ENCODE measurements around the gene DAO.

DAO gene

DNA sequence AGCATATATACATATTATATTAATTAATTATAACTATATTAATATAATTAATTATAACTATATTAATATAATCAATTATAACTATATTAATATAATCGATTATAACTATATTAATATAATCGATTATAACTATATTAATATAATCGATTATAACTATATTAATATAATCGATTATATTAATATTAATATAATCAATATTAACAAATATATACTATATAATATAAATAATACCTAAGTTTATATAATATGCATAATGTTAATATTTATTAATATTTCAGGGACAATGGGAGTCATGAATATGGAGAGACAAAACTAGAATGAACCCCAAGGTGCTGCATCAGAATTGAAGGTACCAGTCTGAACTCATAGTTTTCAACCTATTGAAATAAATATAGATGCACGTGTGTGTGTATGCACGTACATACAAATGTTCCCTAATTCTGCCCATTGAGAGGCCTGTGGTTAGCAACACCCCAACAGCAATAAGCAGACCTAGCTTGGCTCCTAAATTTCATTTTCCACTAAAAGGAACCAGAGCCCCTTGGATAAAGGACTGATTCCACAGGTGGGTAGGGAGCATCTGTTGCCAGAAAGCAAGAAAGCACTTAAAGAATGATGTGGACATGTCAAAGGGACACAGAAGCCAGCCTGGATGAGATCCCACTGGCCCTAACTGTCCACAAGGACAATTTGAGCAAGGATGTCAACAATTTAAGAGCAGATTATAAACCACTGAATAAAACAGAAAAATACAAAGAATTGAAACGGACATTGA is 43.8 kb upstream of the DAO start:
- H3K4me3 ChIP-seq (ENCODE audit: low read depth, low read length): no peak overlapping the region
- DNase-seq (ENCODE audit: low read depth): no peak
- TF ChIP-seq POLR2A (IDR thresholded peaks at IDR 0.05; ENCODE audit: extremely low read depth, insufficient read length): no peak
- TF ChIP-seq MYC (IDR thresholded peaks at IDR 0.05; ENCODE audit: low read depth, low read length): no peak
- no peak for TF ChIP-seq MAX (IDR thresholded peaks at IDR 0.05; ENCODE audit: low read depth, low read length)
- TF ChIP-seq CTCF (IDR thresholded peaks at IDR 0.05; ENCODE audit: low read depth, low read length): no peak

GRCh38 chr12:108837239-108837638 is 42.7 kb upstream of the DAO start:
- H3K4me3 ChIP-seq (ENCODE audit: low read depth, low read length): no peak overlapping the region
- TF ChIP-seq MAX (IDR thresholded peaks at IDR 0.05; ENCODE audit: low read depth, low read length): no peak
- no peak for TF ChIP-seq MYC (IDR thresholded peaks at IDR 0.05; ENCODE audit: low read depth, low read length)
- TF ChIP-seq CTCF (IDR thresholded peaks at IDR 0.05; ENCODE audit: low read depth, low read length): no peak
- TF ChIP-seq POLR2A (IDR thresholded peaks at IDR 0.05; ENCODE audit: extremely low read depth, insufficient read length): no peak
- no peak for DNase-seq (ENCODE audit: low read depth)

DNA sequence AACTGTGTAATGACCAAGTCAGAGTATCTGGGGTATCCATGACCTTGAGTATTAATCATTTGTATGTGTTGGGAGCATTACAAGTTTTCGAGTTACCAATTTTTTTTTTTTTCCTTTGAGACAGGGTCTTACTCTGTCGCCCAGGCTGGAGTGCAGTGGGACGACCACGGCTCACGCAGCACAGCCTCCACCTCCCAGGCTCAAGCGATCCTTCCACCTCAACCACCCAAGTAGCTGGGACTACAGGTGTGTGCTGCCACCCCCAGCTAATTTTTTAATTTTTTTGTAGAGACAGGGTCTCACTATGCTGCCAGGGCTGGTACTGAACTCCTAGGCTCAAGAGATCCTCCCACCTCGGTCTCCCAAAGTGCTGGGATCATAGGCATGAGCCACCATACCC is 42.2 kb upstream of the DAO start:
- no peak for TF ChIP-seq MYC (IDR thresholded peaks at IDR 0.05; ENCODE audit: low read depth, low read length)
- no peak for TF ChIP-seq MAX (IDR thresholded peaks at IDR 0.05; ENCODE audit: low read depth, low read length)
- no peak for TF ChIP-seq CTCF (IDR thresholded peaks at IDR 0.05; ENCODE audit: low read depth, low read length)
- TF ChIP-seq POLR2A (IDR thresholded peaks at IDR 0.05; ENCODE audit: extremely low read depth, insufficient read length): no peak
- DNase-seq (ENCODE audit: low read depth): no peak
- H3K4me3 ChIP-seq (ENCODE audit: low read depth, low read length): peak overlapping the region; percentile 27

DNA sequence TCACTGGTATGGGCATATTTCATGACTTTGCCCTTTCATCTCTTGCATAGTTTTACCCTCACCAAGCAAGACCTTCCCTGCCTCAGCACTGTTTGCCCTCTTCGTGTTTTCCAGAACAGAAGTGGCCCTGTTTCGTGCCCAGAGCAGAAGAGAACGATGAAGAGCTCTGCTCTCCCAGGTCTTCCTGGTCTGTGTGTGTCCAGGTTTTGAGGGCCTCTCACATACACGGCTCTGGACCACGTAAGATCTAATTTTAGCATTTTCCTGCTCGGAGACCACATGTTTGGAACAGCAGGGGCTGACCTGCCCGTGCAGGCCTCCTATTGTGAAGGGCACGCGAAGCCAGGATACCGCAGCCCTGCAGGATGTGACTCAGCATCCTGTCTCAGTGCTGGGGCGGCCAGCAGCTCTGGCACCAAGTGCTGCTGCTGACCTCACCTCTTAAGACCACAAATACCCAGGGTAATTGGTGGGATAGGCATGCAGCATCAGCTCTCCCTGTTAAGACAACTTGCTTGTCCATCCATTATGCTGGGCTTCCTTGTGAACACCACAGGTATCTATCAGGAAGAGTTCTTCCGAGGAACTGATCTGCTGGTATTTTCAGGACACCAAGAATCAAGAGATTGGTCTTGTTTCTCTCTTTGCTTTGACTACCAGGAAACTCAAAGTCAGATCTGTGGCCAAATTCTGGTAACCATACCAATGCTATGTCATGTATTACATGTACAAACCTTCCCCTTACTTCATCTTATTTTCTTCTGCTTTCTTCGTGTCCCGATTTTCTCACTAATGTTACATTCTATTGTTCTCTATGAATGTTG is 41.5 kb upstream of the DAO start:
- H3K4me3 ChIP-seq (ENCODE audit: low read depth, low read length): peak overlapping the region; percentile 27
- peak; percentile 100 for DNase-seq (ENCODE audit: low read depth)
- no peak for TF ChIP-seq CTCF (IDR thresholded peaks at IDR 0.05; ENCODE audit: low read depth, low read length)
- TF ChIP-seq MYC (IDR thresholded peaks at IDR 0.05; ENCODE audit: low read depth, low read length): peak; percentile 97
- TF ChIP-seq POLR2A (IDR thresholded peaks at IDR 0.05; ENCODE audit: extremely low read depth, insufficient read length): no peak
- peak; percentile 96 for TF ChIP-seq MAX (IDR thresholded peaks at IDR 0.05; ENCODE audit: low read depth, low read length)

DNA sequence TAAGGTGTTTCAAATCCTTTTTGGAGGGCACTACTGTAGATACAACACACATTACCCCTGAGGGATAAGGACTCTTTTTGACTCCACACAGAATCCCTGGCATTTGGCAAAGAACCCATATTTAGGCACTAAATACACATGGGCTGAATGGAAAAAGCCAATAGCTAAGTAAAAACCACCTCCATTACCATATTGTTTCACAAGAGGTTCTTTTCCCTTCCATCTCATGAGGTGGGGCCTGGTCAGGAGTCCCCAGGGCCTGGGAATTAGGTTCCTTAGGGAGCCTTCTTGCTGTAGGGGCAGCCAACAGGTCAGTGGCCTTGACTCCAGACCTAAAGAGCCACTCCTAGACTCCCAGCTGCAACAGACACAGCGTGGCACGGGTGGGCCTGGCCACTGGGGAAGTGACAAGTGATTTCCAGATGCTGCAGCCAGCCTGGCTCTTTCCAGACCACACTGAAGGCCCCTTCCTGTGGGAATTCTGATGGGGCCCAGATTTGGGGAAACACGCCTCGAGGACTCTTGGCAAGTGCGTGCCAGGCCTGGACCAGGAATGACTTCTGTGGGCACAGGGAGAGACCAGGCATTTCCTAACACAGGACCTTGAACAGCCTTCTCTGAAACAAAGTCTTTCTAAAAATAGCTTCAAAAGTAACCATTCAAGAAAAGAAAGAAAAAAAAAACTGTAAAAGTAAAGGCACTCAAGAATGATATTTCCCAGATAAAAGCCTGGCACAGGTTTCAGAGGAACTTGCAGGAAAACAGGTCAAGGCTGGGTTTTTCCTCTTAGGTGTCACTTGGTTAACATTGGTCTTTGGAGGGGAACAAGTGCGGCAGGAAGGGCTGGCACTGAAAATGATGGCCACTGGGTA is 40.6 kb upstream of the DAO start:
- no peak overlapping the region for H3K4me3 ChIP-seq (ENCODE audit: low read depth, low read length)
- TF ChIP-seq POLR2A (IDR thresholded peaks at IDR 0.05; ENCODE audit: extremely low read depth, insufficient read length) (no peak), MAX (IDR thresholded peaks at IDR 0.05; ENCODE audit: low read depth, low read length) (no peak), CTCF (IDR thresholded peaks at IDR 0.05; ENCODE audit: low read depth, low read length) (no peak), MYC (IDR thresholded peaks at IDR 0.05; ENCODE audit: low read depth, low read length) (no peak)
- peak; percentile 44 for DNase-seq (ENCODE audit: low read depth)
